ENCODE data around the gene GREB1. TPM values are rescaled to one million over a fixed set of nuclear protein-coding genes. Genes with fewer than 3 reads are reported as not detected.

The GREB1 gene
- total RNA-seq, 2 experiments from 2014 or later: 0.38 to 0.42 TPM

DNA sequence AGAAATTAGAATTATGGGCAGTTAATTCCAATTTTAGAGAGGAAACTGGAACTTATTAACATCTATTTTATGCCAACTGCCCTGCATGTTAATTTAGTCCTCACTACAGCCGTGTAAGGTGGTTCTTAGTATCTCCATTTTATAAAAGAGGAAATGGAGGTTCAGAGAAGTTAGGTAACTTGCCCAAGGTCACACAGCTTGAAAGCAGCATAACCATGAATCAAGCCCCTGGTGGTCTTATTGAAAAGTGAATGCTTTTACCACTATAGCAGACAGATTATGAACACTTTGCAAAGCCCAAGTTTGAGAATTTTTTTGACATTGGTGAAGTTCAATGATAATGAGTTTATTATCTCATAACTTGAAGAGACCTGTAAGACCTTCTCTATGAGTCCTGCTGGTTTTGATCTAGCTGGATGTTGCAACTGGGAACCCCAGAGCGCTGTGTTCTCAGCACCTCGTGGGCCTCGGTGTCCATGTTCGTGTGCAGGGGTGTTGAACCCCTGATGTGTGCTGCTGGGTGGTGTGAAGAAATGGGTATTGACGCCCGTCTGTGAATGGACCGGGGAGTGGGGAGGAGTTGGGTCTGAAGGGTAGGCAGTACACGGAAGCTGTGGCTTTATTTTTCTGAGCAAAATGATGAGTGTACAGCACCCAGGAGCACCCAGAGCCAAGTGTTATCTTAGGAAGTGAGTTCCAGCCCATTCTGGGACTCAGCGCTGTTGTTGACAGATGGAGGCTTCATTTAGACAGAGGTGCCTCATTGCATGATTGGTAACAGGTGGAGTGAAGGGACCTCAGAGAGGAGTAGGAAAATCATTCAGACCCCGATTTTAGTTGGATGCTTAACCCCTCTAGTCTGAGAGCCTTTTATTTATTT is 9.7 kb downstream of the GREB1 start:
- intact Hi-C loops (cut with micrococcal nuclease): no loop called here
- no peaks in the 10 kb centered on the region for H3K4me1 Mint-ChIP-seq (ENCODE audit: low read depth)
- CTCF ChIA-PET: no interaction called here

DNA sequence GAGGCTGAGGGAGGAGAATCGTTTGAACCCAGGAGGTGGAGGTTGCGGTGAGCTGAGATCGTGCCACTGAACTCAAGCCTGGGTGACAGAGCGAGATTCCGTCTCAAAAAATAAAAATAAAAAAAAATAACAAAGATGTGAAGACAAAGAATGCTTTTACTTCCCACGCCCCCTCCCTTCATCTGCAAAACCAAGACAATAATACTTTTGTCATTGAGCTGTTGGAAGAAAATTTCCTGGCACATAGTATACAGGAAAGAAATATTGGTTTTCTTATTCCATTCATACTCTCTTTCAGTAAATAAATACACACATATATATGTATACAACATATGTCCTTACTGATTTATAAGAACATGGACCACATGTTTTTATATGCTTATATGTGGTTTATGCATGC is 12.2 kb downstream of the GREB1 start:
- peaks cover 24% of the 10 kb centered on the region for H3K27me3 Mint-ChIP-seq (ENCODE audit: low read depth)
- CTCF ChIA-PET: no interaction called here
- H3K9me3 Mint-ChIP-seq: no peaks in the 10 kb centered on the region
- no peaks in the 10 kb centered on the region for H3K4me1 Mint-ChIP-seq (ENCODE audit: low read depth)
- H3K27ac Mint-ChIP-seq: no peak overlapping the region
- H3K36me3 Mint-ChIP-seq (ENCODE audit: low read depth): no peaks in the 10 kb centered on the region
- intact Hi-C loops (cut with micrococcal nuclease): no loop called here
- no peak overlapping the region for H3K4me3 Mint-ChIP-seq
- DNase-seq: no peak

More for the DNA sequence above, 9.7 kb downstream of the GREB1 start:
- no peak overlapping the region for H3K4me3 Mint-ChIP-seq
- no peaks in the 10 kb centered on the region for H3K9me3 Mint-ChIP-seq
- DNase-seq: no peak
- peaks cover 35% of the 10 kb centered on the region for H3K27me3 Mint-ChIP-seq (ENCODE audit: low read depth)
- H3K36me3 Mint-ChIP-seq (ENCODE audit: low read depth): no peaks in the 10 kb centered on the region
- H3K27ac Mint-ChIP-seq: no peak overlapping the region

GRCh38 chr2:11547912-11548497 is 14.2 kb downstream of the GREB1 start:
- Mint-ChIP-seq H3K4me1 (ENCODE audit: low read depth) (no peaks in the 10 kb centered on the region), H3K4me3 (no peak overlapping the region), H3K27ac (no peak overlapping the region), H3K9me3 (no peaks in the 10 kb centered on the region), H3K27me3 (ENCODE audit: low read depth) (peaks cover 13% of the 10 kb centered on the region), H3K36me3 (ENCODE audit: low read depth) (no peaks in the 10 kb centered on the region)
- intact Hi-C loops (cut with micrococcal nuclease): no loop called here
- CTCF ChIA-PET: no interaction called here
- DNase-seq: no peak

GRCh38 chr2:11550302-11550701 is 16.5 kb downstream of the GREB1 start:
- no peaks in the 10 kb centered on the region for H3K9me3 Mint-ChIP-seq
- no peaks in the 10 kb centered on the region for H3K4me1 Mint-ChIP-seq (ENCODE audit: low read depth)
- intact Hi-C loops (cut with micrococcal nuclease): no loop called here
- peaks cover 22% of the 10 kb centered on the region for H3K27me3 Mint-ChIP-seq (ENCODE audit: low read depth)
- CTCF ChIA-PET: interaction anchor here (2.1 kb wide), 1 partner anchor 33 kb away, joined by 8 read pairs; no protein-coding TSS in a partner anchor
- no peak overlapping the region for H3K27ac Mint-ChIP-seq
- no peak for DNase-seq
- H3K4me3 Mint-ChIP-seq: no peak overlapping the region
- no peaks in the 10 kb centered on the region for H3K36me3 Mint-ChIP-seq (ENCODE audit: low read depth)

DNA sequence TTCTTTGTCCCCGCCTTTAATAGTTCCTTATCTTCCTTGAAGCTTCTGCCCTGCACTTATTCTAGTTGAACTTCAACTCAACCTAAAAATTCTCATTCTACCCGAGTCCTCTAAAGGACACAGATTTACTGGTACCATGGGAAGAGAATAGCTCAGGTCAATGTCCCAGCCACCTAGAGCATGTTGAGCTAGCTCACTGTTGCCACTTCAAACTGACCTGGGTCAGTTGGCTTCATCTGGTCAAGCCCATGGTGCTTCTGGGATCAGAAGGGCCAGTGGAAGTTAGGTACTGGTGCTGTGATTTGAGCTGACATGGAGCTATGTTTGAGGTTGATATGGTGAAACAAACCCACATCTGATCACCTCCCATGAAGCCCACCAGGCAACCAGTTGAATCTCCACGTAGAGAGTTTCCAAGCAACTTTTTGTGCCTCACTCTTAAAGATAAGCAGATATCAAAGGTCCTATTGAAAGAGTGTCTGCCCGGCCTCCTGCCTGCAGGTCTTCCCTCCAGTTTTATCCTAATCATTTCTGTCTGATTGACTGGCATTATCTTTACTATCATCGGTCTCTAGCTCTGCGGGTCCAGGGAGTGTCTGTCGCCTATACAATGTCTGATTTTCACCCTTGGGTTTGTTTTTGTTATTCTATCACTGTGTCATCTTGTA is 17.2 kb downstream of the GREB1 start:
- H3K36me3 Mint-ChIP-seq (ENCODE audit: low read depth): no peaks in the 10 kb centered on the region
- H3K27me3 Mint-ChIP-seq (ENCODE audit: low read depth): peaks cover 29% of the 10 kb centered on the region
- H3K4me1 Mint-ChIP-seq (ENCODE audit: low read depth): no peaks in the 10 kb centered on the region
- H3K27ac Mint-ChIP-seq: no peak overlapping the region
- no peak for DNase-seq
- CTCF ChIA-PET: interaction anchor here (2.1 kb wide), 1 partner anchor 32 kb away, joined by 8 read pairs; no protein-coding TSS in a partner anchor
- H3K9me3 Mint-ChIP-seq: no peaks in the 10 kb centered on the region
- intact Hi-C loops (cut with micrococcal nuclease): no loop called here
- no peak overlapping the region for H3K4me3 Mint-ChIP-seq

GRCh38 chr2:11551569-11552259 is 17.9 kb downstream of the GREB1 start:
- Mint-ChIP-seq H3K9me3 (no peaks in the 10 kb centered on the region), H3K4me3 (no peak overlapping the region), H3K27ac (no peak overlapping the region), H3K27me3 (ENCODE audit: low read depth) (peaks cover 34% of the 10 kb centered on the region), H3K36me3 (ENCODE audit: low read depth) (no peaks in the 10 kb centered on the region), H3K4me1 (ENCODE audit: low read depth) (no peaks in the 10 kb centered on the region)
- no peak for DNase-seq
- intact Hi-C loops (cut with micrococcal nuclease): no loop called here
- CTCF ChIA-PET: no interaction called here

GRCh38 chr2:11552260-11552638 is 18.4 kb downstream of the GREB1 start:
- Mint-ChIP-seq H3K4me3 (no peak overlapping the region), H3K9me3 (no peaks in the 10 kb centered on the region), H3K36me3 (ENCODE audit: low read depth) (no peaks in the 10 kb centered on the region), H3K27ac (no peak overlapping the region), H3K4me1 (ENCODE audit: low read depth) (no peaks in the 10 kb centered on the region), H3K27me3 (ENCODE audit: low read depth) (peaks cover 35% of the 10 kb centered on the region)
- no peak for DNase-seq
- intact Hi-C loops (cut with micrococcal nuclease): no loop called here
- CTCF ChIA-PET: no interaction called here

DNA sequence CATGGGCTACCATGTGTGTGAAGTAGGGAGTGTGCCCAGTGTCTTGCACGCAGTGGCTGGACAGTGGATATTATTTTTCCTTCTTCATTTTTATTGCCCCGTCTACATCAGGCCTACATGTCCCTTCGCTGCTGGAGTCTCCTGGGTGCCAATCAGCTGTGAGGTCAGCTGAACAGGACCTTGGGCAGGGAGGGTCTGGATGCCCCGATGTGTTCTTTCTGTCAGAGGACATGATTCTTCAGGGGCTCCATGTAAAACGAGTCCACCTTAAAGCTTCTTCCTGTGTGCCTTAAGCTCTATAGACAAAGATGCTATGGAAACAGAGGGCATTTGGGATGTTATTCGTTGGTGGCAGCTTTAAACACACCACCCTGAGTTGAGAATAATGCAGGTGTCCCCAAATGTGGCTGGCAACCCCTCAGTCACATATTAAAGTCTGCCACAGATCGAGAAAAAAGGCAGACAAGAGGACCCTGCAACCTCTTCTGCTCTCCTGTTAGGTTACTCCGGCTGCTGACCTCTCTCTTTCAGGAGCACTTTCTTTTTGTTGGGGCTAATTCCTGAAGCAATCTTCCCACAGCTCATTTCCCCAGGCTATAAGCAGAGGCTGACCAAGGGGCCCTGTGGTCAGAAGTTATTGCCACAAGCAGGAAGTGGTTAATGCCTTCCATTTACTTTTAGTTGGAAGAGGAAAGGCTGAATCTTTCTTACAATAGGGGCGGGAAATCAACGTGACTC is 20.0 kb downstream of the GREB1 start:
- CTCF ChIA-PET: interaction anchor here (0.5 to 1.5 kb wide), 2 partner anchors 29 to 305 kb away, joined by 4 to 5 read pairs; no protein-coding TSS in a partner anchor
- H3K27me3 Mint-ChIP-seq (ENCODE audit: low read depth): peaks cover 34% of the 10 kb centered on the region
- intact Hi-C loops (cut with micrococcal nuclease): no loop called here
- no peak for DNase-seq
- no peak overlapping the region for H3K4me3 Mint-ChIP-seq
- H3K36me3 Mint-ChIP-seq (ENCODE audit: low read depth): no peaks in the 10 kb centered on the region
- no peak overlapping the region for H3K27ac Mint-ChIP-seq
- H3K9me3 Mint-ChIP-seq: no peaks in the 10 kb centered on the region
- no peaks in the 10 kb centered on the region for H3K4me1 Mint-ChIP-seq (ENCODE audit: low read depth)

GRCh38 chr2:11554399-11554716 is 20.5 kb downstream of the GREB1 start:
- no peak overlapping the region for H3K27ac Mint-ChIP-seq
- no peak overlapping the region for H3K4me3 Mint-ChIP-seq
- no peak for DNase-seq
- H3K4me1 Mint-ChIP-seq (ENCODE audit: low read depth): no peaks in the 10 kb centered on the region
- peaks cover 34% of the 10 kb centered on the region for H3K27me3 Mint-ChIP-seq (ENCODE audit: low read depth)
- CTCF ChIA-PET: no interaction called here
- no peaks in the 10 kb centered on the region for H3K36me3 Mint-ChIP-seq (ENCODE audit: low read depth)
- H3K9me3 Mint-ChIP-seq: no peaks in the 10 kb centered on the region
- intact Hi-C loops (cut with micrococcal nuclease): no loop called here

GRCh38 chr2:11556101-11556806 is 22.4 kb downstream of the GREB1 start:
- peaks cover 39% of the 10 kb centered on the region for H3K27me3 Mint-ChIP-seq (ENCODE audit: low read depth)
- H3K9me3 Mint-ChIP-seq: no peaks in the 10 kb centered on the region
- H3K4me1 Mint-ChIP-seq (ENCODE audit: low read depth): no peaks in the 10 kb centered on the region
- DNase-seq: no peak
- CTCF ChIA-PET: no interaction called here
- intact Hi-C loops (cut with micrococcal nuclease): no loop called here
- no peak overlapping the region for H3K27ac Mint-ChIP-seq
- no peak overlapping the region for H3K4me3 Mint-ChIP-seq
- H3K36me3 Mint-ChIP-seq (ENCODE audit: low read depth): no peaks in the 10 kb centered on the region

- Mint-ChIP-seq H3K27ac (no peak overlapping the region), H3K9me3 (no peaks in the 10 kb centered on the region), H3K4me3 (no peak overlapping the region), H3K36me3 (ENCODE audit: low read depth) (no peaks in the 10 kb centered on the region), H3K4me1 (ENCODE audit: low read depth) (no peaks in the 10 kb centered on the region), H3K27me3 (ENCODE audit: low read depth) (peaks cover 38% of the 10 kb centered on the region)
- no peak for DNase-seq
- intact Hi-C loops (cut with micrococcal nuclease): no loop called here
- CTCF ChIA-PET: interaction anchor here (1.5 kb wide), 1 partner anchor 27 kb away, joined by 4 read pairs; no protein-coding TSS in a partner anchor
Measured at GRCh38 chr2:11558214-11558886, 24.5 kb downstream of the GREB1 start.

Data from activated naive CD4-positive, alpha-beta T cell treated with anti-CD3 and anti-CD28 coated beads for 36 hours (primary cell).